ACC112 (cell line): ENCODE results near the gene TNIK.
A peak's percentile ranks its signal among the peaks of the same experiment; 100 is the strongest.

Experiments
- H2AFZ ChIP-seq: fragments of 200-600 bp; sonication (generic); one replicate; pipeline ENCODE4 v1.6.0; 2017; ENCODE audit warnings: antibody characterized with exemption, low read length; ENCODE audit not compliant: unreplicated experiment
- H3K27ac ChIP-seq: fragments of 200-600 bp; sonication (generic); 2 replicates; pipeline ENCODE4 v1.5.1; 2014; ENCODE audit warnings: low read depth, mild to moderate bottlenecking, antibody characterized with exemption, low read length, moderate library complexity
- H3K27me3 ChIP-seq: fragments of 200-600 bp; sonication (generic); 2 replicates; pipeline ENCODE4 v1.6.1; 2014; ENCODE audit warnings: mild to moderate bottlenecking, antibody characterized with exemption, low read length, moderate library complexity, mixed read lengths; ENCODE audit not compliant: insufficient read depth
- H3K36me3 ChIP-seq: fragments of 200-600 bp; sonication (generic); 2 replicates; pipeline ENCODE4 v1.6.1; 2016; ENCODE audit warnings: mild to moderate bottlenecking, antibody characterized with exemption, low read length, moderate library complexity, mixed read lengths; ENCODE audit not compliant: insufficient read depth
- H3K4me1 ChIP-seq: fragments of 200-600 bp; sonication (generic); one replicate; pipeline ENCODE4 v1.6.1; 2016; ENCODE audit warnings: low read length, mixed read lengths; ENCODE audit not compliant: insufficient read depth, unreplicated experiment, control insufficient read depth
- H3K4me3 ChIP-seq: fragments of 200-600 bp; sonication (generic); 2 replicates; pipeline ENCODE4 v1.5.1; 2014; ENCODE audit warnings: mild to moderate bottlenecking, low read depth, low read length
- H3K79me2 ChIP-seq: fragments of 200-600 bp; sonication (generic); one replicate; pipeline ENCODE4 v1.6.0; 2016; ENCODE audit warnings: low read length; ENCODE audit not compliant: control insufficient read depth, unreplicated experiment, insufficient read depth

The TNIK gene

GRCh38 chr3:171446801-171447578, 13.2 kb downstream of the TNIK start:
- Histone ChIP-seq H3K79me2 (no peaks in the 10 kb centered on the region), H3K27ac (peak overlapping the region; percentile 20), H3K4me1 (peaks cover 8% of the 10 kb centered on the region), H3K27me3 (no peaks in the 10 kb centered on the region), H3K4me3 (peak overlapping the region; percentile 6; the same call in 1 of the 2 replicates), H3K36me3 (no peaks in the 10 kb centered on the region), H2AFZ (peak overlapping the region; percentile 20)

DNA sequence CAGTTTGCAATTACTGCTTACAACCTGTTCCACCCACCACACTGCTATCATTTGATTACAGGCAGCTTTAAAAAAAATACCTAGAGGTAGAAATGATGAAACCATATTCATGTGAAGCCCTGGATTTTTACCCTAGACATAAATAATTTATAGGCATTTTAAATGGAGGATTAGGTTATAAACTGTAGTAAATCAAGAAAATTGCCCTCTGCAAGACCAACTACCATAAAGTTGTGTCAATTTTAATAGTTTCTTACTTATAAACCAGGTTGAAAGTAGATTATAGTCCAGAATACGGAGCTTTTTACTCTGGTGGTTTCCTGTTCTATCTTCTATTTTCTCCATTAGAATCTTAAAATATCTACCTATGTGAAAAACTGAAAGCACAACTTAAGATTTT, 13.9 kb downstream of the TNIK start:
- Histone ChIP-seq H3K79me2 (no peaks in the 10 kb centered on the region), H3K36me3 (no peaks in the 10 kb centered on the region), H3K4me1 (peaks cover 8% of the 10 kb centered on the region), H3K4me3 (no peak overlapping the region), H3K27me3 (no peaks in the 10 kb centered on the region), H3K27ac (no peak overlapping the region), H2AFZ (no peak overlapping the region)

GRCh38 chr3:171445620-171446204, 14.5 kb downstream of the TNIK start:
- no peaks in the 10 kb centered on the region for H3K36me3 ChIP-seq
- H2AFZ ChIP-seq = no peak overlapping the region
- peaks cover 8% of the 10 kb centered on the region for H3K4me1 ChIP-seq
- no peaks in the 10 kb centered on the region for H3K27me3 ChIP-seq
- no peak overlapping the region for H3K4me3 ChIP-seq
- no peaks in the 10 kb centered on the region for H3K79me2 ChIP-seq
- H3K27ac ChIP-seq = no peak overlapping the region

GRCh38 chr3:171444001-171444690, 16.1 kb downstream of the TNIK start:
- H3K4me1 ChIP-seq = peaks cover 8% of the 10 kb centered on the region
- H2AFZ ChIP-seq = no peak overlapping the region
- no peak overlapping the region for H3K4me3 ChIP-seq
- H3K36me3 ChIP-seq = no peaks in the 10 kb centered on the region
- no peaks in the 10 kb centered on the region for H3K79me2 ChIP-seq
- no peak overlapping the region for H3K27ac ChIP-seq
- no peaks in the 10 kb centered on the region for H3K27me3 ChIP-seq

DNA sequence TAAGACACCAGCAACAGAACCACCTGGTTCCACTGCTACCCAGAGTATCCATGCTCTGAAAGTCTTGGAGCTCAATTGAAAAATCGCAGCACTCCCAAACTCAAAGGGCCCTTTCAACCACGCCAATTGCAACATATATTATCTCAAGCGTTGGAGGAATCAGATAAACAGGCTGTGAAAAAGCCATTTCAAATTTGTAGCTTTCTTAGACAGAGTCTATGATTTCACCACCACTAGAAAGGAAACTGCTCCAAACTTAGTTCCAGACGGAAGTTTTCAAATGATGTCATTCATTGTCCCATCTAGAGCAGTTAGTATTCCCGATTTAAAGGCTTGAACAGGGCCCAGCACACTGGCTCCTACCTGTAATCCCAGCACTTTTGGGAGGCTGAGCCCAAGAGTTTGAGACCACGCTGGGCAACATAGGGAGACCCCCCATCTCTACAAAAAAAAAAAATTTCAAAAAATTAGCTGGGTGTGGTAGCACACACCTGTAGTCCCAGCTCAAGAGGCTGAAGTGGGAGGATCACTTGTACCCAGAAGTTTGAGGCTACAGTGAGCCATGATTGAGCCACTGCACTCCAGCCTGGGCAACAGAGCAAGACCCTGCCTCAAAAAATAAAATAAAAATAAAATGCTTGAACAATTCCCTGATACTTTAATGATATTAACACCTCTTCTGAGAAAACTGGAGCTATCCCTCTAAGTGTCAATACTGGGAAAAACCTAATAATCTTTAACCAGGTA, 16.8 kb downstream of the TNIK start:
- Histone ChIP-seq H2AFZ (no peak overlapping the region), H3K4me1 (peaks cover 8% of the 10 kb centered on the region), H3K36me3 (no peaks in the 10 kb centered on the region), H3K27me3 (no peaks in the 10 kb centered on the region), H3K79me2 (no peaks in the 10 kb centered on the region), H3K27ac (no peak overlapping the region), H3K4me3 (no peak overlapping the region)

GRCh38 chr3:171442184-171442583, 18.0 kb downstream of the TNIK start:
- Histone ChIP-seq H3K27me3 (no peaks in the 10 kb centered on the region), H3K4me3 (no peak overlapping the region), H3K4me1 (peaks cover 3% of the 10 kb centered on the region), H3K79me2 (no peaks in the 10 kb centered on the region), H2AFZ (no peak overlapping the region), H3K27ac (no peak overlapping the region), H3K36me3 (no peaks in the 10 kb centered on the region)

- H2AFZ ChIP-seq = no peak overlapping the region
- H3K4me1 ChIP-seq = peaks cover 3% of the 10 kb centered on the region
- no peaks in the 10 kb centered on the region for H3K36me3 ChIP-seq
- no peaks in the 10 kb centered on the region for H3K27me3 ChIP-seq
- H3K4me3 ChIP-seq = no peak overlapping the region
- H3K27ac ChIP-seq = no peak overlapping the region
- H3K79me2 ChIP-seq = no peaks in the 10 kb centered on the region
Observed at GRCh38 chr3:171441381-171441780, 18.8 kb downstream of the TNIK start.

DNA sequence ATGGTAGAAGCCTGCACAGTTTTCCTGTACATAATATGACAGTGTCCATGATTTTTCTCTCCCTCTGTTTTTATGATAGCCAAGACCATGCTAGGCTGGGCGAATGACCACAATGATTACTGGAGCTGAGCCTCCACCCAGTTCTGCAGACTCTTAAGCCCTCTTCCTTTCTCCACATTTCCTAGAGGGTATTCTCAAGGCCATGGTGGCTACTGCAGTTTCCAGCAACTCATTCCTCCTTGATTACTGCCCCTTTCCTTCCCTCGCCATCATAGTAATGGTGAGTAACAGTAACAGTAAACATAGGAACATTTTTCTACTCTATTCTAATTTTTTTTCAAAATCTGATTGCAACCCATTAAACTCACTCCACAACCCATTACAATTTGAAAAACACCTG, 20.2 kb downstream of the TNIK start:
- H3K4me3 ChIP-seq = no peak overlapping the region
- peaks cover 3% of the 10 kb centered on the region for H3K4me1 ChIP-seq
- H3K27ac ChIP-seq = no peak overlapping the region
- no peaks in the 10 kb centered on the region for H3K36me3 ChIP-seq
- H3K79me2 ChIP-seq = no peaks in the 10 kb centered on the region
- no peaks in the 10 kb centered on the region for H3K27me3 ChIP-seq
- no peak overlapping the region for H2AFZ ChIP-seq

DNA sequence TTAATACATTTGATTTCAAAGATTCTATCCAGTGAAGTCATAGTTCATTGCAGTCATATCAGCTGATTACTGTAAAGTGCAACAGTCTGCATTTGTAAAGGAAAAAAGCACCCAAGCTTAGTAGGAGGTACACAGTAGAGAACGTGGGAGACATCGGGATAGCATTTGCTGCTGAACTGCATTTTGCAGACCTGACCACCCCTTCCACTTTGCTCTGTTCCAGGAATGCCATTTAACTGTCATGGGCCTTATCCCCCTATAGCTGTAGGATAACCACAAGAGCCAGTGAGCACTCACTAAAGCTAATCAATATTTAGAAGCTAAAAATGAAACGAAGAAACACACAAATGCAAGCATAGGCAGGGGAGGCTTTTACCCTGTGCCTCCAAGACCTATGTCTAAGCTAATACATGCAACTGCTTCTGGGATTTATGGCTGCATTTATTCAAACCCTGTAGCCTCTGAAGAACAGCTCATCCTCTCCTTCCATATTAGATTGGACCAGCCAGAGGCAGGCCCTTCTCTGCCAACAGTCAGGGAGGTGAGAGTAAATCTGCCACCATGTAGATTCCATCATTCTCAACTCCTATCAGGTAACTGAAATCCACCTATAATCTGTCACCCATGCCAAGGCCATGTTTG, 23.0 kb downstream of the TNIK start:
- Histone ChIP-seq H3K27me3 (no peaks in the 10 kb centered on the region), H3K4me1 (peaks cover 3% of the 10 kb centered on the region), H3K4me3 (no peak overlapping the region), H2AFZ (no peak overlapping the region), H3K36me3 (no peaks in the 10 kb centered on the region), H3K27ac (no peak overlapping the region), H3K79me2 (no peaks in the 10 kb centered on the region)

DNA sequence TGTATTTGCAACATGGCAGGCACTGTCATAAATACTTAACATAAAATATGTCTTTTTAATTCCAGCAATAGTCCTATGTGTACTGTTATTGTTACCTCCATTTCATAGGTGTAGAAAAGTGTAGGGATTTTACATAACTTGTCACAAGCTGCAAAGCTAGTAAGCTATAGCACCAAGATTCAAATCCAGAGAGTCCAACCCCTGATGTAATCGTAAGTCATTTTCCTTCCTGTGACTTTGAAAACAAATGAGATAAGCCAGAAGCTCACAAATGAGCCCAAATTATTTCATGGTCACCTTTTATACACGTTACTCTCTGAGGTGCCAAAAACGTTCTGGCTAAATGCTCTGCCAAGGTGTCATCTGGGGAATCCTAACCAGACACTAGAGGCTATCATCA, 23.8 kb downstream of the TNIK start:
- Histone ChIP-seq H3K4me3 (no peak overlapping the region), H3K27ac (no peak overlapping the region), H3K79me2 (no peaks in the 10 kb centered on the region), H3K36me3 (no peaks in the 10 kb centered on the region), H3K4me1 (peaks cover 3% of the 10 kb centered on the region), H2AFZ (no peak overlapping the region), H3K27me3 (no peaks in the 10 kb centered on the region)
